AG09319 (cell line): Measurements from ENCODE around the gene PCDHA11.
"Not testable (repeated sequence)": the region's sequence is repeated elsewhere in the genome, so short reads cannot be mapped to it uniquely, and the experiment has no call there.

ENCODE experiments used
- DNase-seq: peaks from one replicate; pipeline ENCODE4 v3.0.0-alpha.2; 2010; ENCODE audit warnings: low read depth; ENCODE audit errors: extremely low read depth
- TF ChIP-seq, protein P1 (sequence below): IDR thresholded peaks from 2 replicates; pipeline ENCODE4 v1.5.1; 2011; ENCODE audit warnings: low read depth, mild to moderate bottlenecking, inconsistent platforms, low read length, moderate library complexity

The PCDHA11 gene, protein sequence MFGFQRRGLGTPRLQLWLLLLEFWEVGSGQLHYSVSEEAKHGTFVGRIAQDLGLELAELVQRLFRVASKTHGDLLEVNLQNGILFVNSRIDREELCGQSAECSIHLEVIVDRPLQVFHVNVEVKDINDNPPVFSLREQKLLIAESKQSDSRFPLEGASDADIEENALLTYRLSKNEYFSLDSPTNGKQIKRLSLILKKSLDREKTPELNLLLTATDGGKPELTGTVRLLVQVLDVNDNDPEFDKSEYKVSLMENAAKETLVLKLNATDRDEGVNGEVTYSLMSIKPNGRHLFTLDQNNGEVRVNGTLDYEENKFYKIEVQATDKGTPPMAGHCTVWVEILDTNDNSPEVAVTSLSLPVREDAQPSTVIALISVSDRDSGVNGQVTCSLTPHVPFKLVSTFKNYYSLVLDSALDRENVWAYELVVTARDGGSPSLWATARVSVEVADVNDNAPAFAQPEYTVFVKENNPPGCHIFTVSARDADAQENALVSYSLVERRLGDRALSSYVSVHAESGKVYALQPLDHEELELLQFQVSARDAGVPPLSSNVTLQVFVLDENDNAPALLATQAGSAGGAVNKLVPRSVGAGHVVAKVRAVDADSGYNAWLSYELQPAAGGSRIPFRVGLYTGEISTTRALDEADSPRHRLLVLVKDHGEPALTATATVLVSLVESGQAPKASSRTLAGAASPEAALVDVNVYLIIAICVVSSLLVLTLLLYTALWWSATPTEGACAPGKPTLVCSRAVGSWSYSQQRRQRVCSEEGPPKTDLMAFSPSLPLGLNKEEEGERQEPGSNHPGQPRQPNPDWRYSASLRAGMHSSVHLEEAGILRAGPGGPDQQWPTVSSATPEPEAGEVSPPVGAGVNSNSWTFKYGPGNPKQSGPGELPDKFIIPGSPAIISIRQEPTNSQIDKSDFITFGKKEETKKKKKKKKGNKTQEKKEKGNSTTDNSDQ

DNA sequence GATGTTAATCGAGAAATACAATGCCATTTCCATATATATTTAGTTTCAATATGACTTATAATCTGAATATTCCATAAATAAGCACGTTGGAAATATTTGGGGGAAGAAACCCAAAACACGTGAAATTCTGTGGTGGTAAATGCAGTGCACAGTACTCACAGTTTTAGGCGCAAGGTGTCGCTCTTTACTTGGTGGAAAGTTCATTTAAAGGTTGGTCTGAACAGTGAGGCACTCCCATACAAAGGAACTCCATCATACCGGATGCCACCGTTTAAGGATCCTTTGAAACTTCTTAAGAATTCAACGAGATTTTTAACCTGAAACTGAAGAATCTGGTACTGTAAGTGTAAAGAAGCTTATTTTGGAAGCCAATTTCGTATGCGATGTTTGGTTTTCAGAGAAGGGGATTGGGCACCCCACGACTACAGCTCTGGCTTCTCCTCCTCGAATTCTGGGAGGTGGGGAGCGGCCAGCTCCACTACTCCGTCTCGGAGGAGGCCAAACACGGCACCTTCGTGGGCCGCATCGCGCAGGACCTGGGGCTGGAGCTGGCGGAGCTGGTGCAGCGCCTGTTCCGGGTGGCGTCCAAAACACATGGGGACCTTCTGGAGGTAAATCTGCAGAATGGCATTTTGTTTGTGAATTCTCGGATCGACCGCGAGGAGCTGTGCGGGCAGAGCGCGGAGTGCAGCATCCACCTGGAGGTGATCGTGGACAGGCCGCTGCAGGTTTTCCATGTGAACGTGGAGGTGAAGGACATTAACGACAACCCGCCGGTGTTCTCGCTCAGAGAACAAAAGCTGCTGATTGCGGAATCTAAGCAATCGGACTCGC, at the start of gene PCDHA11:
PCDHA11 (plus strand) TSS at position 237 of the 834 bp plus-strand sequence; CDS start at position 384, 147 bp downstream.
- no peak for DNase-seq
- TF ChIP-seq, protein P1, sequence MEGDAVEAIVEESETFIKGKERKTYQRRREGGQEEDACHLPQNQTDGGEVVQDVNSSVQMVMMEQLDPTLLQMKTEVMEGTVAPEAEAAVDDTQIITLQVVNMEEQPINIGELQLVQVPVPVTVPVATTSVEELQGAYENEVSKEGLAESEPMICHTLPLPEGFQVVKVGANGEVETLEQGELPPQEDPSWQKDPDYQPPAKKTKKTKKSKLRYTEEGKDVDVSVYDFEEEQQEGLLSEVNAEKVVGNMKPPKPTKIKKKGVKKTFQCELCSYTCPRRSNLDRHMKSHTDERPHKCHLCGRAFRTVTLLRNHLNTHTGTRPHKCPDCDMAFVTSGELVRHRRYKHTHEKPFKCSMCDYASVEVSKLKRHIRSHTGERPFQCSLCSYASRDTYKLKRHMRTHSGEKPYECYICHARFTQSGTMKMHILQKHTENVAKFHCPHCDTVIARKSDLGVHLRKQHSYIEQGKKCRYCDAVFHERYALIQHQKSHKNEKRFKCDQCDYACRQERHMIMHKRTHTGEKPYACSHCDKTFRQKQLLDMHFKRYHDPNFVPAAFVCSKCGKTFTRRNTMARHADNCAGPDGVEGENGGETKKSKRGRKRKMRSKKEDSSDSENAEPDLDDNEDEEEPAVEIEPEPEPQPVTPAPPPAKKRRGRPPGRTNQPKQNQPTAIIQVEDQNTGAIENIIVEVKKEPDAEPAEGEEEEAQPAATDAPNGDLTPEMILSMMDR: no peak

DNA sequence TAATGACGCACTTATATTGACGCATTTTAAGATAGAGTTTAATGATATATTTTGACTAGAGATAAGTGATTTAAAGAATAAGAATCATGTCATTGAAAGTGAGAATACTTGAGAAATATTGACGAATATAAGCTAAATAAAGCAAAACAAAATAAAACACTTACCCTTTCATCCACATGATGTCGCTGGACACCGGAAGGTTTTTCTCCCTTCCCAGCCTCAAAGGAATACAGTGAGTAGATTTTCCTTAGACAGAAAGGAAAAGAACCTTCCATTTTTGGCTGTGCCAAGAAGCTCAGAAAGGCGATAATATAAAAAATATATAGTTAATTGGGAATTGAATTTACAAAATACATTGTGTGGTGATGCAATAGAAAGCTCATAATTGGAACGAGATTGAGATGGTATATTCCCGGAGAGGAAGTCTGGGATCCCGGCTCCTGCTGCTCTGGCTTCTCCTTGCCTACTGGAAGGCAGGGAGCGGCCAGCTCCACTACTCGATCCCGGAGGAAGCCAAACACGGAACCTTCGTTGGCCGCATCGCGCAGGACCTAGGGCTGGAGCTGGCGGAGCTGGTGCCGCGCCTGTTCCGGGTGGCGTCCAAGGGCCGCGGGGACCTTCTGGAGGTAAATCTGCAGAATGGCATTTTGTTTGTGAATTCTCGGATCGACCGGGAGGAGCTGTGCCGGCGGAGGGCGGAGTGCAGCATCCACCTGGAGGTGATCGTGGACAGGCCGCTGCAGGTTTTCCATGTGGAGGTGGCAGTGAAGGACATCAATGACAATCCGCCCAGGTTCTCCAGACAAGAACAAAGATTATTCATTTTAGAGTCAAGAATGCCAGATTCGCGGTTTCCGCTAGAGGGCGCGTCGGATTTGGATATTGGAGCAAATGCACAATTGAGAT, 47.1 kb upstream of the PCDHA11 start, which contains the start of gene PCDHA5:
PCDHA5 (plus strand) TSS at position 239 of the 906 bp plus-strand sequence.
- TF ChIP-seq, protein P1: peak; percentile 22
- DNase-seq: no peak

DNA sequence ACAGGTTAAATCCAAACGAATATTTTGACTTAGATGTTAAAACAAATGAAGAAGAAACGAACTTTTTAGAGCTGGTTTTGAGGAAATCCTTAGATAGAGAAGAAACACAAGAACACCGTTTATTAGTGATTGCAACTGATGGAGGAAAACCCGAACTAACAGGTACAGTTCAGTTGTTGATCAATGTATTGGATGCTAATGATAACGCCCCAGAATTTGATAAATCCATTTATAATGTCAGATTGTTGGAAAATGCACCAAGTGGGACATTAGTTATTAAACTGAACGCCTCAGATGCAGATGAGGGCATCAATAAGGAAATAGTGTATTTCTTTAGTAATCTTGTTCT, 46.5 kb upstream of the PCDHA11 start:
- TF ChIP-seq, protein P1: no peak
- DNase-seq: no peak

DNA sequence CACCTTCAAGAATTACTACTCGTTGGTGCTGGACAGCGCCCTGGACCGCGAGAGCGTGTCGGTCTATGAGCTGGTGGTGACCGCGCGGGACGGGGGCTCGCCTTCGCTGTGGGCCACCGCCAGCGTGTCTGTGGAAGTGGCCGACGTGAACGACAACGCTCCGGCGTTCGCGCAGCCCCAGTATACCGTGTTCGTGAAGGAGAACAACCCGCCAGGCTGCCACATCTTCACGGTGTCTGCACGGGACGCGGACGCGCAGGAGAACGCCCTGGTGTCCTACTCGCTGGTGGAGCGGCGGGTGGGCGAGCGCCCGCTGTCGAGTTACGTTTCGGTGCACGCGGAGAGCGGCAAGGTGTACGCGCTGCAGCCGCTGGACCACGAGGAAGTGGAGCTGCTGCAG, 45.8 kb upstream of the PCDHA11 start:
- not testable (repeated sequence) for DNase-seq

DNA sequence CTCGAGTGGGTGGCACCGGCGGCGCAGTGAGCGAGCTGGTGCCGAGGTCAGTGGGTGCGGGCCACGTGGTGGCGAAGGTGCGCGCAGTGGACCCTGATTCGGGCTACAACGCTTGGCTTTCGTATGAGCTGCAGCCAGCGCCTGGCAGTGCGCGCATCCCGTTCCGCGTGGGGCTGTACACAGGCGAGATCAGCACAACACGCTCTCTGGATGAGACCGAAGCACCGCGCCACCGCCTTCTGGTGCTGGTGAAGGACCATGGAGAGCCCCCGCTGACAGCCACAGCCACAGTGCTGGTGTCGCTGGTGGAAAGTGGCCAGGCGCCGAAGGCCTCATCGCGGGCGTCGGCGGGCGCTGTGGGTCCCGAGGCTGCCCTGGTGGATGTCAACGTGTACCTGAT, 45.3 kb upstream of the PCDHA11 start:
- TF ChIP-seq, protein P1: no peak

DNA sequence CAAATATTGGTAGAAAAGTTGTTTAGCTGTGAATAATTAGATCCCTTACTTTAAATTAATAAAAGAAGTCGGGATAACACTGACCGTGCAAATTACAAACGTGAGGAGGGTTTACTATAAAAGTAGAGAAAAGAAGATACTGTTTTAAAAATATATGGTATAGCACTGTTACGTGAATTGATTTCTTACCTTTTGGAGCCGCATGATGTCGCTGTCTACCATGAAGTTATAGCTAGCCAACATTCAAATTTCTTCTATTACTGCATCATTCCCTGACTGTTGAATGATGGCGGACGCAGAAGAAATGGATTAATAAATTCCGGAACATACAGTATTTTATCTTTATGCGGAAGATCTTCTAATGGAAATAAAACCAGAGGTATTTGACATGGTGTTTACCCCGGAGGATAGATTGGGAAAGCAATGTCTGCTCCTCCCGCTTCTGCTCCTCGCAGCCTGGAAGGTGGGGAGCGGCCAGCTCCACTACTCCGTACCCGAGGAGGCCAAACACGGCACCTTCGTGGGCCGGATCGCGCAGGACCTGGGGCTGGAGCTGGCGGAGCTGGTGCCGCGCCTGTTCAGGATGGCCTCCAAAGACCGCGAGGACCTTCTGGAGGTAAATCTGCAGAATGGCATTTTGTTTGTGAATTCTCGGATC, 40.9 kb upstream of the PCDHA11 start, which contains the start of gene PCDHA6:
PCDHA6 (plus strand) TSS at position 257 of the 658 bp plus-strand sequence; CDS start at position 389, 132 bp downstream.
- TF ChIP-seq, protein P1: no peak
- DNase-seq: no peak

More for the DNA sequence above, 45.3 kb upstream of the PCDHA11 start:
- no peak for DNase-seq
